Measurements from ENCODE around the gene CLNK.

The CLNK gene

GRCh38 chr4:10727140-10727880 is 42.7 kb upstream of the CLNK start:
- TF ChIP-seq, protein P1, sequence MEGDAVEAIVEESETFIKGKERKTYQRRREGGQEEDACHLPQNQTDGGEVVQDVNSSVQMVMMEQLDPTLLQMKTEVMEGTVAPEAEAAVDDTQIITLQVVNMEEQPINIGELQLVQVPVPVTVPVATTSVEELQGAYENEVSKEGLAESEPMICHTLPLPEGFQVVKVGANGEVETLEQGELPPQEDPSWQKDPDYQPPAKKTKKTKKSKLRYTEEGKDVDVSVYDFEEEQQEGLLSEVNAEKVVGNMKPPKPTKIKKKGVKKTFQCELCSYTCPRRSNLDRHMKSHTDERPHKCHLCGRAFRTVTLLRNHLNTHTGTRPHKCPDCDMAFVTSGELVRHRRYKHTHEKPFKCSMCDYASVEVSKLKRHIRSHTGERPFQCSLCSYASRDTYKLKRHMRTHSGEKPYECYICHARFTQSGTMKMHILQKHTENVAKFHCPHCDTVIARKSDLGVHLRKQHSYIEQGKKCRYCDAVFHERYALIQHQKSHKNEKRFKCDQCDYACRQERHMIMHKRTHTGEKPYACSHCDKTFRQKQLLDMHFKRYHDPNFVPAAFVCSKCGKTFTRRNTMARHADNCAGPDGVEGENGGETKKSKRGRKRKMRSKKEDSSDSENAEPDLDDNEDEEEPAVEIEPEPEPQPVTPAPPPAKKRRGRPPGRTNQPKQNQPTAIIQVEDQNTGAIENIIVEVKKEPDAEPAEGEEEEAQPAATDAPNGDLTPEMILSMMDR (IDR thresholded peaks at IDR 0.05; ENCODE audit: poor library complexity, severe bottlenecking), result no peak
- H3K27me3 ChIP-seq (ENCODE audit: insufficient read depth, poor library complexity, severe bottlenecking), result peaks cover 3% of the 10 kb centered on the region
- no peak overlapping the region for H3K27ac ChIP-seq (ENCODE audit: poor library complexity, severe bottlenecking)
- DNase-seq (ENCODE audit: low spot score), result no peak
- no peak overlapping the region for H3K4me3 ChIP-seq (ENCODE audit: severe bottlenecking)
- no peaks in the 10 kb centered on the region for H3K36me3 ChIP-seq (ENCODE audit: low read depth)
- no peaks in the 10 kb centered on the region for H3K9me3 ChIP-seq (ENCODE audit: severe bottlenecking)
- no peaks in the 10 kb centered on the region for H3K4me1 ChIP-seq (ENCODE audit: insufficient read depth, poor library complexity, severe bottlenecking)
- ATAC-seq (ENCODE audit: low read depth), result no peak

DNA sequence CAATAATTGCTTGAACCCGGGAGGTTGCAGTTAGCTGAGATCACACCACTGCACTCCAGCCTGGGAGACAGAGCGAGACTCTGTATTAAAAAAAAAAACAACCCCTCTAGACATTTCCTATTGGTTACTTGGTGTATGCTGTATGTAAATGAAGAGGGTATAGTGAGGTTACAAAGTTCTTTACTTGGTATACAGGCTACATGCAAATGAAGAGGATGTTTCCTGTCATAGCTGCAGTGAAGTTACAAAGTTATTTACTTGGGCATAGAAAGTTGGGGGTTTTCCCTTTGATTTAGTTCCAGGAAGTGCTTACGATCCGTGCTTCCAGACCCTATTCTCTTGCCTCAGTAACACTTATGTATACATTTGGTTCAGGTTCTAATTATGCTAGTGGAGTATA is 38.4 kb upstream of the CLNK start:
- no peak overlapping the region for H3K4me3 ChIP-seq (ENCODE audit: severe bottlenecking)
- no peak overlapping the region for H3K27ac ChIP-seq (ENCODE audit: poor library complexity, severe bottlenecking)
- H3K27me3 ChIP-seq (ENCODE audit: insufficient read depth, poor library complexity, severe bottlenecking), result no peaks in the 10 kb centered on the region
- no peak for DNase-seq (ENCODE audit: low spot score)
- TF ChIP-seq, protein P1 (IDR thresholded peaks at IDR 0.05; ENCODE audit: poor library complexity, severe bottlenecking), result no peak
- no peaks in the 10 kb centered on the region for H3K36me3 ChIP-seq (ENCODE audit: low read depth)
- no peaks in the 10 kb centered on the region for H3K9me3 ChIP-seq (ENCODE audit: severe bottlenecking)
- no peak for ATAC-seq (ENCODE audit: low read depth)
- H3K4me1 ChIP-seq (ENCODE audit: insufficient read depth, poor library complexity, severe bottlenecking), result no peaks in the 10 kb centered on the region

- TF ChIP-seq, protein P1 (IDR thresholded peaks at IDR 0.05; ENCODE audit: poor library complexity, severe bottlenecking), result no peak
- DNase-seq (ENCODE audit: low spot score), result no peak
- no peaks in the 10 kb centered on the region for H3K36me3 ChIP-seq (ENCODE audit: low read depth)
- no peak for ATAC-seq (ENCODE audit: low read depth)
- H3K9me3 ChIP-seq (ENCODE audit: severe bottlenecking), result no peaks in the 10 kb centered on the region
- H3K4me3 ChIP-seq (ENCODE audit: severe bottlenecking), result no peak overlapping the region
- no peaks in the 10 kb centered on the region for H3K4me1 ChIP-seq (ENCODE audit: insufficient read depth, poor library complexity, severe bottlenecking)
- no peaks in the 10 kb centered on the region for H3K27me3 ChIP-seq (ENCODE audit: insufficient read depth, poor library complexity, severe bottlenecking)
- H3K27ac ChIP-seq (ENCODE audit: poor library complexity, severe bottlenecking), result no peak overlapping the region
Measured at GRCh38 chr4:10721616-10722015, 37.0 kb upstream of the CLNK start.

- H3K9me3 ChIP-seq (ENCODE audit: severe bottlenecking), result no peaks in the 10 kb centered on the region
- H3K27me3 ChIP-seq (ENCODE audit: insufficient read depth, poor library complexity, severe bottlenecking), result no peaks in the 10 kb centered on the region
- ATAC-seq (ENCODE audit: low read depth) (no peak), DNase-seq (ENCODE audit: low spot score) (no peak)
- no peak overlapping the region for H3K27ac ChIP-seq (ENCODE audit: poor library complexity, severe bottlenecking)
- TF ChIP-seq, protein P1 (IDR thresholded peaks at IDR 0.05; ENCODE audit: poor library complexity, severe bottlenecking), result peak; percentile 17
- H3K4me1 ChIP-seq (ENCODE audit: insufficient read depth, poor library complexity, severe bottlenecking), result no peaks in the 10 kb centered on the region
- no peak overlapping the region for H3K4me3 ChIP-seq (ENCODE audit: severe bottlenecking)
- no peaks in the 10 kb centered on the region for H3K36me3 ChIP-seq (ENCODE audit: low read depth)
Measured at GRCh38 chr4:10716163-10716562, 31.6 kb upstream of the CLNK start.

DNA sequence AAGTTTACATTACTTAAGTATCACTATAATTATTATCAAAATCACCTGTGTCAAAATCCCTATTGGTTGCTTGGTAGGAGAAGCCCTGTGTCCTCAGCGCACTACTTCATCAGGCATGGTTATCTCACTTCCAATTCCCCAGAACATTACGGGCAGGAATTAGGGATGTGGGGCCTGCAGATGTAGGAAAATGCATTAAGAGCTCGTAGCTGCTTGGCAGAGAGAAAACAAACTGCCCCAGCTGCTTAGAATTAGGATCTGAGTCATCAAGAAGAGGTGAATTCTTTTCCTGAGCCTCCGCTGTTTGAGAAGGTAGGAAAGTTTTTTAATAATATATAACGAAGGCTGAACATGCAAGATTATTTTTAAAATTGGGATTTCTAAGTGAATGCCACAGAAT is 31.1 kb upstream of the CLNK start:
- H3K36me3 ChIP-seq (ENCODE audit: low read depth), result no peaks in the 10 kb centered on the region
- H3K9me3 ChIP-seq (ENCODE audit: severe bottlenecking), result no peaks in the 10 kb centered on the region
- no peaks in the 10 kb centered on the region for H3K4me1 ChIP-seq (ENCODE audit: insufficient read depth, poor library complexity, severe bottlenecking)
- TF ChIP-seq, protein P1 (IDR thresholded peaks at IDR 0.05; ENCODE audit: poor library complexity, severe bottlenecking), result no peak
- ATAC-seq (ENCODE audit: low read depth), result no peak
- H3K27ac ChIP-seq (ENCODE audit: poor library complexity, severe bottlenecking), result no peak overlapping the region
- H3K4me3 ChIP-seq (ENCODE audit: severe bottlenecking), result no peak overlapping the region
- DNase-seq (ENCODE audit: low spot score), result no peak
- no peaks in the 10 kb centered on the region for H3K27me3 ChIP-seq (ENCODE audit: insufficient read depth, poor library complexity, severe bottlenecking)

All from RWPE2 (cell line).